AG09309 (cell line): ENCODE measurements around the gene STOML2.

Experiments used
- DNase-seq: peaks from one replicate; pipeline ENCODE4 v3.0.0-alpha.2; 2010; ENCODE audit warnings: low read depth
- H3K4me3 ChIP-seq: 2 replicates; pipeline ENCODE4 v1.5.1; 2011; ENCODE audit warnings: mild to moderate bottlenecking, low read depth, low read length, moderate library complexity; ENCODE audit not compliant: control insufficient read depth
- CTCF ChIP-seq: IDR thresholded peaks from 2 replicates; pipeline ENCODE4 v1.5.1; 2011; ENCODE audit warnings: mild to moderate bottlenecking, low read depth, low read length, inconsistent platforms; ENCODE audit not compliant: insufficient read depth, control insufficient read depth; ENCODE audit errors: missing control alignments

STOML2 gene

DNA sequence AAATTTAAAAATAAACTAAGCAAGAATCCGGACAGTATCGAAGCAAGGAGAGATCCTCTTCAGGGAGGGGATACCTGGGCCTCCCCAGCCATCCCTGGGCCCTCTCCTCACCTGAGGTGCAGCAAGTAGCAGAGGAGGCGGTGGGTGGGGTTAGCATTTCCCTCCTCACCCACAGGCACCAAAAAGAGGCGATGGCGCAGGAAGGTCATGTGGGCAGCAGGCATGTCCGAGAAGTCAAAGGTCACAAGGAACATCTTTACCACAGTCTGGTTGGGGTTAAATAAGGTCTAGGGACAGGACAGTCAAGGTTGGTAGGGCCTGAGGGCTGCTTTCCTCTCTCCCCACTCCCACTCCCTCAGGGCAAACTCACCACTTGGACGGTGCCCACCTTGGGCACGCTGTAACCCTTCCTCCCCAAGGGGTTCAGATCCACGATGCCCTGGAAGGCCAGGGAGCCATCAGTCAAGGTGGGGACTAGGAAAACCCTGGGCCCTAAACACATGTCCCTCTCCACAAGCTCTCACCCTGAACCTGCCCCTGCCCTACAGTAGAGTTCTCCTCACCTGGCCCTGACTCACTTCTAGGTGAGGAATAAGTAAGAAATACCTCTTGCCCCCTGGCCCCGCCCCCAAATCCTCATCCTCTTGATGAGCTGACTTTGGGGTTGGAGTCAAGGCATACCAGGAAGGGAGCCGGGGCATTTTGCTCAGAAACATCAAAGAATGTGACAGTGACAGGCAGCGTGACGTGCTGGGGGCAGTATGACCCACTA, 2.8 kb upstream of the STOML2 start:
- no peak overlapping the region for H3K4me3 ChIP-seq
- TF ChIP-seq CTCF = no peak
- no peak for DNase-seq

GRCh38 chr9:35105126-35105525, 2.2 kb upstream of the STOML2 start:
- no peak for TF ChIP-seq CTCF

GRCh38 chr9:35104586-35104985, 1.7 kb upstream of the STOML2 start:
- no peak overlapping the region for H3K4me3 ChIP-seq
- DNase-seq = no peak

More at GRCh38 chr9:35105126-35105525, 2.2 kb upstream of the STOML2 start:
- no peak overlapping the region for H3K4me3 ChIP-seq
- no peak for DNase-seq

GRCh38 chr9:35103660-35104191, 795 bp upstream of the STOML2 start:
- H3K4me3 ChIP-seq = peak overlapping the region; percentile 52
- no peak for DNase-seq
- TF ChIP-seq CTCF = no peak

More at GRCh38 chr9:35104586-35104985, 1.7 kb upstream of the STOML2 start:
- no peak for TF ChIP-seq CTCF

GRCh38 chr9:35102465-35102768, 514 bp downstream of the STOML2 start:
- DNase-seq = no peak
- H3K4me3 ChIP-seq = peak overlapping the region; percentile 52
- TF ChIP-seq CTCF = no peak

DNA sequence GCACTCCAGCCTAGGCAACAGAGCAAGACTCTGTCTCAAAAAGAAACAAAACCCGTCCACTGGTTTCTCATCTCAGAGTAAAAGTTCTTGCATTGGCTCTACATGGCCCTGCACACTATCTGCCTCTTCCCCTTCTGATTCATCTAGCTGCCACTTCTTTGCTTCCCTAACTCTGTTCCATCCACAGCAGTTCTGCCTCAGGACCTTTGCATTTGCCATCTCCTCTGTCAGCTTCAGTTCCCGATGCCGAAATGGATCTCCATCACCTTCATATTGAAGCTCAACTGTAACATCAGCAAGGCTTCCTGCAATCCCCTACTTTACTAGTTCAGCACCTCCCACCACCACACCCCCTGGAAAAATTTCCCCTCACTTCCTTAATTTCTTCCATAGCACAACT, 5.4 kb downstream of the STOML2 start:
- no peak for TF ChIP-seq CTCF
- DNase-seq = no peak
- H3K4me3 ChIP-seq = no peak overlapping the region
